Activated CD8-positive, alpha-beta T cell treated with anti-CD3 and anti-CD28 coated beads for 36 hours (primary cell): ENCODE measurements around the gene OR56B1. TPM values are rescaled to one million over a fixed set of nuclear protein-coding genes. Genes with fewer than 3 reads are reported as not detected.

Source experiments
- ATAC-seq: fragments of 200-7000 bp; cut with Tn5 transposase; one replicate; pipeline ENCODE4 v1.10.0; 2021; ENCODE audit warnings: mild to moderate bottlenecking, moderate library complexity
- CTCF ChIA-PET: fragments of 350-600 bp; sonication (Branson Sonifier 250); formaldehyde crosslinking; loops from one replicate; lab custom pipeline; 2021; ENCODE audit warnings: antibody characterized with exemption; lab: Charles Lee
- POLR2A ChIA-PET: fragments of 350-600 bp; sonication (Branson Sonifier 250); formaldehyde crosslinking; loops from one replicate; lab custom pipeline; 2021; ENCODE audit warnings: antibody characterized with exemption; lab: Charles Lee
- DNase-seq: peaks from one replicate; pipeline ENCODE4 v3.0.0-alpha.2; 2020
- H3K27ac Mint-ChIP-seq: one replicate; pipeline ENCODE4 v1.8.0; 2021; ENCODE audit warnings: mild to moderate bottlenecking, mixed read lengths
- H3K27me3 Mint-ChIP-seq: one replicate; pipeline ENCODE4 v1.8.0; 2021; ENCODE audit warnings: mixed read lengths
- H3K36me3 Mint-ChIP-seq: one replicate; pipeline ENCODE4 v1.8.0; 2021; ENCODE audit warnings: low read depth, mixed read lengths
- H3K4me1 Mint-ChIP-seq: one replicate; pipeline ENCODE4 v1.8.0; 2021; ENCODE audit warnings: low read depth, mixed read lengths
- H3K4me3 Mint-ChIP-seq: one replicate; pipeline ENCODE4 v1.8.0; 2021; ENCODE audit warnings: mild to moderate bottlenecking, moderate library complexity, mixed read lengths
- H3K9me3 Mint-ChIP-seq: one replicate; pipeline ENCODE4 v1.8.0; 2021; ENCODE audit warnings: mixed read lengths
- CTCF ChIP-seq: fragments of 200-600 bp; IDR thresholded peaks from one replicate; pipeline ENCODE4 v1.8.0; 2022; ENCODE audit warnings: antibody characterized with exemption, mild to moderate bottlenecking
- intact Hi-C: fragments of 100-400 bp; cut with micrococcal nuclease; formaldehyde crosslinking; loops from one replicate; pipeline ENCODE4 v1.10.0; 2022
- total RNA-seq, 2 experiments: library from RNA; stranded (reverse); gene quantifications; one replicate each; pipeline ENCODE4 v1.2.3, GENCODE V29; 2021

Gene OR56B1
- total RNA-seq, 2 experiments from 2014 or later, result 0.25 TPM; not detected in 1

GRCh38 chr11:5767056-5767455, 30.8 kb downstream of the OR56B1 start:
- ChIA-PET CTCF (no interaction called here), POLR2A (interaction anchor here (0.6 kb wide), 1 partner anchor 68 kb away, joined by 3 read pairs; no protein-coding TSS in a partner anchor)
- Mint-ChIP-seq H3K9me3 (no peaks in the 10 kb centered on the region), H3K27me3 (peaks cover 3% of the 10 kb centered on the region), H3K4me3 (no peak overlapping the region), H3K36me3 (no peaks in the 10 kb centered on the region), H3K4me1 (no peaks in the 10 kb centered on the region), H3K27ac (no peak overlapping the region)
- ATAC-seq (no peak), DNase-seq (no peak)
- TF ChIP-seq CTCF, result no peak
- intact Hi-C loops, result no loop called here

- no peaks in the 10 kb centered on the region for H3K36me3 Mint-ChIP-seq
- no peaks in the 10 kb centered on the region for H3K9me3 Mint-ChIP-seq
- ChIA-PET POLR2A (no interaction called here), CTCF (no interaction called here)
- H3K4me3 Mint-ChIP-seq, result no peak within 1 kb of the TSS
- intact Hi-C loops, result no loop called here
- TF ChIP-seq CTCF, result no peak
- H3K27ac Mint-ChIP-seq, result no peak within 1 kb of the TSS
- peaks cover 5% of the 10 kb centered on the region for H3K27me3 Mint-ChIP-seq
- no peaks in the 10 kb centered on the region for H3K4me1 Mint-ChIP-seq
- DNase-seq, result no peak
- ATAC-seq, result no peak
Measured at GRCh38 chr11:5783255-5783654, 47.0 kb downstream of the OR56B1 start, which contains the start of gene OR52N5. Gene OR52N5, minus strand, starts transcription at chr11:5783355. Its CDS starts 4,721 bp downstream, at chr11:5778634.

Other genes starting within 250 kb of the OR56B1 start
- not detected for gene OR52D1, start 247.8 kb upstream of the OR56B1 start, total RNA-seq
- not detected for gene UBQLN3, start 226.5 kb upstream of the OR56B1 start, total RNA-seq
- under 1 TPM in 1 of 2 experiments, not detected in 1; 0.25 TPM for gene UBQLNL, start 219.7 kb upstream of the OR56B1 start, total RNA-seq
- not detected for gene OR52H1, start 187.9 kb upstream of the OR56B1 start, total RNA-seq
- gene OR52B6, start 155.6 kb upstream of the OR56B1 start, total RNA-seq, result not detected
- gene TRIM6, start 139.8 kb upstream of the OR56B1 start, total RNA-seq, result under 1 TPM; 0.32 to 0.47 TPM
- gene TRIM34, start 111.4 kb upstream of the OR56B1 start, total RNA-seq, result 1 to 10 TPM; 8.5 to 9.3 TPM
- 10 to 100 TPM; 21.5 TPM for gene TRIM5, start 51.4 kb upstream of the OR56B1 start, total RNA-seq
- gene TRIM22, start 46.7 kb upstream of the OR56B1 start, total RNA-seq, result 100 to 1,000 TPM; 138 to 149 TPM
- 1 to 10 TPM in 1 of 2 experiments, under 1 TPM in 1; 0.47 to 1.1 TPM for gene OR52N4, start 17.8 kb downstream of the OR56B1 start, total RNA-seq
- gene OR52N5, start 46.9 kb downstream of the OR56B1 start, total RNA-seq, result not detected
- gene OR52N1, start 54.8 kb downstream of the OR56B1 start, total RNA-seq, result not detected
- not detected for gene OR52N2, start 72.5 kb downstream of the OR56B1 start, total RNA-seq
- not detected for gene OR52E6, start 105.4 kb downstream of the OR56B1 start, total RNA-seq
- not detected for gene OR52E8, start 121.2 kb downstream of the OR56B1 start, total RNA-seq
- gene OR52E4, start 144.2 kb downstream of the OR56B1 start, total RNA-seq, result not detected
- gene OR52E5, start 156.8 kb downstream of the OR56B1 start, total RNA-seq, result not detected
- gene OR56A3, start 205.8 kb downstream of the OR56B1 start, total RNA-seq, result not detected
- not detected for gene OR56A5, start 232.0 kb downstream of the OR56B1 start, total RNA-seq